ENCODE results near the gene ERCC6L2. TPM values are rescaled to one million over a fixed set of nuclear protein-coding genes. Genes with fewer than 3 reads are reported as not detected.

Gene ERCC6L2
- total RNA-seq, 2 donors from 2014 or later: 38.6 to 43.4 TPM

DNA sequence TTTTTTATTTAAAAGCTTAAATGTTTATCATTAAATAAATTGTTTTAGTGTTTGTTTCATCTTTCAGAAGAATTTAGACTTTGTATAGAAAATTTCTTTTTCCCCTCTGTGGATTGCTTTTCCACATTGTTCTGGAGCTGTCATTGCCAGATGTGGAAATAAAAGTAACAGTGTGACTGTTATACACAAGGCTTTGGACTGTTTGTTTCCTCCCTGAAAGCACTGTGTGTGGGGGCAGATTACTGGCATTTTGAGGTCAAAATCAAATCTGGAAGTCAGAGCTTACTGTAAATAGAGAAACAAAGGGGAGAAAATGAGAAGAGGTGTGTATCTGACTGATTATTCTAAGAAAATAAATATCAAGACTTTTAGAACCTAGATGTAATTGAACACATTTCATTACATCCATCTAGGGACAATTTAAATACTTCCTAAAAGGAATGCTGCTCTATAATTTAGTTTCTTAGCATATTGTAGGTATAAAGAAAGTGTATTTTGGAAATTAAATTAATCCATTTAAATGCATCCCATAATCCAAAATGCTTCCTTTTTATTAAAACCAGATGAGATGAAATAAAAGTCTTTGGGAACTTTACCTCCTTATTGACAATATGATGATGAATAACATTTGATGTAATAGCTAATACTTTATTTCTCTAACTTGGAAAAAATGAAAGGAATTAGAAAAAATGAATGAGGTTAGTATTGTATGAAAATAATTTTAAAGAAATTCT, 51.9 kb downstream of the ERCC6L2 start:
- TF ChIP-seq, protein P1, sequence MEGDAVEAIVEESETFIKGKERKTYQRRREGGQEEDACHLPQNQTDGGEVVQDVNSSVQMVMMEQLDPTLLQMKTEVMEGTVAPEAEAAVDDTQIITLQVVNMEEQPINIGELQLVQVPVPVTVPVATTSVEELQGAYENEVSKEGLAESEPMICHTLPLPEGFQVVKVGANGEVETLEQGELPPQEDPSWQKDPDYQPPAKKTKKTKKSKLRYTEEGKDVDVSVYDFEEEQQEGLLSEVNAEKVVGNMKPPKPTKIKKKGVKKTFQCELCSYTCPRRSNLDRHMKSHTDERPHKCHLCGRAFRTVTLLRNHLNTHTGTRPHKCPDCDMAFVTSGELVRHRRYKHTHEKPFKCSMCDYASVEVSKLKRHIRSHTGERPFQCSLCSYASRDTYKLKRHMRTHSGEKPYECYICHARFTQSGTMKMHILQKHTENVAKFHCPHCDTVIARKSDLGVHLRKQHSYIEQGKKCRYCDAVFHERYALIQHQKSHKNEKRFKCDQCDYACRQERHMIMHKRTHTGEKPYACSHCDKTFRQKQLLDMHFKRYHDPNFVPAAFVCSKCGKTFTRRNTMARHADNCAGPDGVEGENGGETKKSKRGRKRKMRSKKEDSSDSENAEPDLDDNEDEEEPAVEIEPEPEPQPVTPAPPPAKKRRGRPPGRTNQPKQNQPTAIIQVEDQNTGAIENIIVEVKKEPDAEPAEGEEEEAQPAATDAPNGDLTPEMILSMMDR (IDR thresholded peaks at IDR 0.05): no peak
- peaks cover 54% of the 10 kb centered on the region for H3K36me3 ChIP-seq

DNA sequence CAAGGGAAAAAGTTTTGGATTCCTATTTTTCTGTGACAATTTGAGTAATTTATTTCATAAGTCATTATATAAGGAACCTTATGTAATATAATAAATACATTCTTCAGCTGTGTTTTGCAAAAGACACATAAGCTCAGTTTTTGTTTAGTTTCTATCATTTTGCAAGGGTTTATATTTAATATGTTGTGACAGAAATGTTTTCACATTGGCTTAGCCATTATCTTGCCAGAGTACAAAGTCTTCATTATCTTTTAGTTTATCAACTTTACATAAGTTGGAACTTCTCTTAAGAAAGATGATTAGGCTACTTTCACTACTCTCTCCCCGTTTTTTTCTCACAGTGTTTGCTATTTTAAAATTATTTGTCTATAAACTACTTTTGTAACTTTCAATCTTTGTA, 54.8 kb downstream of the ERCC6L2 start:
- DNase-seq (ENCODE audit: low spot score): no peak
- no peaks in the 10 kb centered on the region for H3K4me1 ChIP-seq
- no peak overlapping the region for H3K4me3 ChIP-seq
- TF ChIP-seq, protein P1 (IDR thresholded peaks at IDR 0.05): no peak
- no peaks in the 10 kb centered on the region for H3K9me3 ChIP-seq
- H3K27me3 ChIP-seq: no peaks in the 10 kb centered on the region
- peaks cover 55% of the 10 kb centered on the region for H3K36me3 ChIP-seq
- no peak overlapping the region for H3K27ac ChIP-seq

More for the DNA sequence above, 51.9 kb downstream of the ERCC6L2 start:
- Histone ChIP-seq H3K27ac (no peak overlapping the region), H3K4me1 (no peaks in the 10 kb centered on the region), H3K9me3 (no peaks in the 10 kb centered on the region), H3K27me3 (no peaks in the 10 kb centered on the region), H3K4me3 (no peak overlapping the region)
- no peak for DNase-seq (ENCODE audit: low spot score)

DNA sequence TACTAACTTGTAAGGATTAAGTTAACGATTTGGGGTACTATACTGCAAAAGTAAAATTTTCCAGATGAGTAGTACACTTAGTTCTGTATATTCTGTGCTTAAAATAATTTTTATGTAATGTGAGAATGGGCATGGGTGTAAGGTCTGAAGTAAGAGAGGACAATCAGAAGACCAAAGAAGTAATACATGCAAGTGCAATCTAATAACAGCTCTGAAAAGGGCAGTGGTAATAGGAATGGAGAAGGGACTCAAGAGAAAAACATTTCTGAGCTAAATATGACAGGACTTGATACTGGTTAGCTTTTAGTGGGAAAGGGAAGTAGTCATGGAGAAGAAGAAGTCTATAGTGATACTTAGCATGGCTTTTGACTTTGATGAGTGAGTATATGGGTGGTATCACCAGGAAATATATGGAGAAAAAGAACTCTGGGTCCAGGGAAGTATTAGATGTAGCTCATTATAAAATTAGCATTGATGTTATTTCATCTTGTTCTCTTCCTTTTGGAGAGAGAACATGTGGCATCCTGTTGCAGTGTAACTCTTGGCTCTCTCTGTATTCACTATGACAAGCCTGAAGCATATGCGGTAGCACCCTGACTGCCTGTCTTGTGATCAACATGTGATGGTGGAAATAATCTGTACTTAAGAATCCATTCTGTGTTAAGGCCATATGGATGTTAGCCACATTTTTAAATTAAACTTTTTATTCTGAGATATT, 60.5 kb downstream of the ERCC6L2 start:
- no peak overlapping the region for H3K27ac ChIP-seq
- TF ChIP-seq, protein P1 (IDR thresholded peaks at IDR 0.05): no peak
- DNase-seq (ENCODE audit: low spot score): no peak
- H3K4me1 ChIP-seq: no peaks in the 10 kb centered on the region
- no peaks in the 10 kb centered on the region for H3K9me3 ChIP-seq
- H3K36me3 ChIP-seq: peaks cover 40% of the 10 kb centered on the region
- H3K4me3 ChIP-seq: no peak overlapping the region
- H3K27me3 ChIP-seq: no peaks in the 10 kb centered on the region

- H3K27ac ChIP-seq: no peak overlapping the region
- no peaks in the 10 kb centered on the region for H3K27me3 ChIP-seq
- TF ChIP-seq, protein P1 (IDR thresholded peaks at IDR 0.05): no peak
- H3K9me3 ChIP-seq: no peaks in the 10 kb centered on the region
- no peaks in the 10 kb centered on the region for H3K4me1 ChIP-seq
- peaks cover 45% of the 10 kb centered on the region for H3K36me3 ChIP-seq
- DNase-seq (ENCODE audit: low spot score): no peak
- no peak overlapping the region for H3K4me3 ChIP-seq
Measured at GRCh38 chr9:95936579-95937075, 61.1 kb downstream of the ERCC6L2 start.

DNA sequence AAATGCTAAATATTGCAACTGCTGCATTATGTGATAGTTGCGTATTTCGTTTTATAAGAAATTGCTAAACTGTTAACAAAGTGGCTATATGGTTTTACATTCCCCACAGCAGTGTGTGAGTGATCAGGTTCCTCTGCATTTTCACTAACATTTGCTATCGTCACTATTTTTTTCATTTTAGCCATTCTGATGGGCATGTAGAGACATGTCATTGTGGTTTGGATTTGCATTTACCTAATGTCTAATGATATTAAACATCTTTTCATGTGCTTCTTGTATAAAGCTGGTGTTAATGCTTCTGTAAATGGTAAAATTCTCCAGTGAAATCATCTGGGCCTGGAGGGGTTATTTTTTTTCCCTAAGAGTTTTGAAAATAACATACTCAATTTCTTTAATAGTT, 61.6 kb downstream of the ERCC6L2 start:
- no peaks in the 10 kb centered on the region for H3K4me1 ChIP-seq
- no peak for DNase-seq (ENCODE audit: low spot score)
- no peak overlapping the region for H3K4me3 ChIP-seq
- no peak overlapping the region for H3K27ac ChIP-seq
- TF ChIP-seq, protein P1 (IDR thresholded peaks at IDR 0.05): no peak
- H3K27me3 ChIP-seq: no peaks in the 10 kb centered on the region
- no peaks in the 10 kb centered on the region for H3K9me3 ChIP-seq
- H3K36me3 ChIP-seq: peaks cover 45% of the 10 kb centered on the region

Measured in right atrium auricular region (tissue), 2 donors.